IMR-90 (cell line): ENCODE results near the gene HACD2.

Source experiments
- CEBPB ChIP-seq: IDR thresholded peaks from 2 replicates; pipeline ENCODE4 v1.6.1; 2012; ENCODE audit warnings: low read depth, low read length, improper control_type of control experiment
- CTCF ChIP-seq: conservative IDR thresholded peaks from 2 replicates; pipeline ENCODE4 v1.5.1; 2012; ENCODE audit warnings: mild to moderate bottlenecking, low read depth, low read length, improper control_type of control experiment
- FOS ChIP-seq: fragments of 150-350 bp; IDR thresholded peaks from 2 replicates; pipeline ENCODE4 v1.6.1; 2016; ENCODE audit warnings: low read depth, low read length
- MAFK ChIP-seq: IDR thresholded peaks from 2 replicates; pipeline ENCODE4 v1.6.1; 2012; ENCODE audit warnings: low read depth, low read length, improper control_type of control experiment
- MAZ ChIP-seq: IDR thresholded peaks from 2 replicates; pipeline ENCODE4 v1.6.1; 2012; ENCODE audit warnings: low read depth, mild to moderate bottlenecking, low read length, improper control_type of control experiment, moderate library complexity, borderline replicate concordance
- MXI1 ChIP-seq: IDR thresholded peaks from 2 replicates; pipeline ENCODE4 v1.6.1; 2012; ENCODE audit warnings: low read depth, mild to moderate bottlenecking, low read length, moderate library complexity, borderline replicate concordance
- POLR2A ChIP-seq: IDR thresholded peaks from 2 replicates; pipeline ENCODE4 v1.6.1; 2012; ENCODE audit warnings: mild to moderate bottlenecking, low read depth, low read length
- RAD21 ChIP-seq: IDR thresholded peaks from 2 replicates; pipeline ENCODE4 v1.6.1; 2012; ENCODE audit warnings: low read length, improper control_type of control experiment
- RCOR1 ChIP-seq: IDR thresholded peaks from 2 replicates; pipeline ENCODE4 v1.6.1; 2012; ENCODE audit warnings: mild to moderate bottlenecking, low read length, improper control_type of control experiment; ENCODE audit not compliant: insufficient replicate concordance
- RFX5 ChIP-seq: IDR thresholded peaks from 2 replicates; pipeline ENCODE4 v1.8.0; 2012; ENCODE audit warnings: low read depth, mild to moderate bottlenecking, low read length, moderate library complexity
- TF ChIP-seq, protein P1 (sequence below): fragments of 150-350 bp; IDR thresholded peaks from 2 replicates; pipeline ENCODE4 v1.6.1; 2017; ENCODE audit warnings: mild to moderate bottlenecking, antibody characterized with exemption, low read length, low read depth

DNA sequence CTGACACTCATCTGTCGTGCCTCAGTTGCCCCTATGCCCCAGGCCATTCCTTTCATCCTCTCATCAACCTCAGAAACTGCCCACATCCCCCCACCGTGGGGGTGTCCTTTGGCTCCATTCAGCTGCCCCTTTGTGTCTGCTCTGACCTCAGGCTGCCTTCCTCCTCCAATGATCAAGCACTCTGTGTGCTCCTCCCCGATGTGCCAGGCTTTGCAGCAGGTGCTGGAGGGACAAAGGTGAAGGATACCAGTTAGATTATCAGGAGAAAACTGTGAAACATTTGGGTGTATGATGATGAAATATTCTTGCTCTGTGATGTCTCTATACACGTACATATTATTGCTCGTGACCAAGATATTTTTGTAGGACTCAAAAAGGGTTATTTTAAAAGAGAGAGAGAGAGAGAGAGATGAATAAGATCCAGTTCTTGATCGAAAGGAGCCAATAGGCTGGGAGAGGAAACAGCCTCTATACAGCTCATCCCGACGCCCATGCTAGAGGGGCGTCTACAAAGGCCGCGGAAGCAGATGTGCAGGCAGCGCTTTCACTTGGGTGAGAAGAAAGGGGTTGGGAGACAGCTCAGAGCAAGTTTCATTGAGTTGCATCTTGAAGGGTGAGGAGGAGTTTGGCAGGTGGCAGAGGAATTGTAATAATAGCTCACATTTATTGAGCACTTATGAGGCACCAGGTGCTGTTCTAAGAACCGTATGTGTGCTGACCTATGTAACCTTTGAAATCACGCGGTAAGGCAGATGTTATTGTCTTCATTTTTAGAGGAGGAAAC, 107.7 kb downstream of the HACD2 start:
- TF ChIP-seq RFX5 (no peak), MAFK (no peak), CTCF (no peak), CEBPB (no peak), POLR2A (no peak), MAZ (no peak), RAD21 (no peak), RCOR1 (no peak), MXI1 (no peak), FOS (no peak)
- TF ChIP-seq, protein P1, sequence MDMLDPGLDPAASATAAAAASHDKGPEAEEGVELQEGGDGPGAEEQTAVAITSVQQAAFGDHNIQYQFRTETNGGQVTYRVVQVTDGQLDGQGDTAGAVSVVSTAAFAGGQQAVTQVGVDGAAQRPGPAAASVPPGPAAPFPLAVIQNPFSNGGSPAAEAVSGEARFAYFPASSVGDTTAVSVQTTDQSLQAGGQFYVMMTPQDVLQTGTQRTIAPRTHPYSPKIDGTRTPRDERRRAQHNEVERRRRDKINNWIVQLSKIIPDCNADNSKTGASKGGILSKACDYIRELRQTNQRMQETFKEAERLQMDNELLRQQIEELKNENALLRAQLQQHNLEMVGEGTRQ: no peak
